Measurements from ENCODE around the gene SELENOM.

The SELENOM gene

GRCh38 chr22:31135706-31136105 lies 28.3 kb upstream of the SELENOM start:
- no peak for DNase-seq
- intact Hi-C loops (cut with DNase I), result no loop called here

GRCh38 chr22:31134688-31135087 lies 27.3 kb upstream of the SELENOM start:
- no peak for DNase-seq
- intact Hi-C loops (cut with DNase I), result no loop called here

DNA sequence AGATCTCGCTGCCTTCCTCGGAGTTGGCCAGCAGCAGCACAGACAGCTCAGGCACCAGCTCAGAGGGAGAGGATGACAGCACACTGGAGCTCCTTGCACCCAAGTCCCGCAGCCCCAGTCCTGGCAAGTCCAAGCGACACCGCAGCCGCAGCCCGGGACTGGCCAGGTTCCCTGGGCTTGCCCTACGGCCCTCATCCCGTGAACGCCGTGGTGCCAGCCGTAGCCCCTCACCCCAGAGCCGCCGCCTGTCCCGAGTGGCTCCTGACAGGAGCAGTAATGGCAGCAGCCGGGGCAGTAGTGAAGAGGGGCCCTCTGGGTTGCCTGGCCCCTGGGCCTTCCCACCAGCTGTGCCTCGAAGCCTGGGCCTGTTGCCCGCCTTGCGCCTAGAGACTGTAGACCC lies 26.5 kb upstream of the SELENOM start:
- no peak for DNase-seq
- intact Hi-C loops (cut with DNase I), result no loop called here

DNA sequence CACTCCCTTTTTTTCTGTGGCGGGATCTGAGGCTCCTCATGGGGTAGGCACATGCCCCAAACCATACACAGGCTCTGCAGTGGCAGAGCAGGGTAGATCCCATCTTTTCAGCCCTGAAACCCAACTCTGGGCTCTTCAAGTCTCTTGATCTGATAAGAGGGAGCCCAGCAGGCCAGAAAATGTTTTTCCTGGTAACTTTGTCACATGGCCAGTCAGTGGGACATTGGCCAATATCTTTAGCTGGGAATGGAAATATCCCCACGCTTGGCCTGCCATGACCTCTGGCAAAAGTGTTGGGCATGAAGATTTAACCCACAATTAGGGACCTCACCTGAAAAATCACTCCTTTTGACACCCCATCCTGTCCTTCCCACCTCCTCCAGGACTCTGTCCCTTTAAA lies 23.5 kb upstream of the SELENOM start:
- intact Hi-C loops (cut with DNase I), result no loop called here
- DNase-seq, result peak in 1 of 10 donors; percentile 16

- peak in 1 of 10 donors; percentile 57 for DNase-seq
- intact Hi-C loops (cut with DNase I), result no loop called here
Measured at GRCh38 chr22:31128156-31128555, 20.8 kb upstream of the SELENOM start.

DNA sequence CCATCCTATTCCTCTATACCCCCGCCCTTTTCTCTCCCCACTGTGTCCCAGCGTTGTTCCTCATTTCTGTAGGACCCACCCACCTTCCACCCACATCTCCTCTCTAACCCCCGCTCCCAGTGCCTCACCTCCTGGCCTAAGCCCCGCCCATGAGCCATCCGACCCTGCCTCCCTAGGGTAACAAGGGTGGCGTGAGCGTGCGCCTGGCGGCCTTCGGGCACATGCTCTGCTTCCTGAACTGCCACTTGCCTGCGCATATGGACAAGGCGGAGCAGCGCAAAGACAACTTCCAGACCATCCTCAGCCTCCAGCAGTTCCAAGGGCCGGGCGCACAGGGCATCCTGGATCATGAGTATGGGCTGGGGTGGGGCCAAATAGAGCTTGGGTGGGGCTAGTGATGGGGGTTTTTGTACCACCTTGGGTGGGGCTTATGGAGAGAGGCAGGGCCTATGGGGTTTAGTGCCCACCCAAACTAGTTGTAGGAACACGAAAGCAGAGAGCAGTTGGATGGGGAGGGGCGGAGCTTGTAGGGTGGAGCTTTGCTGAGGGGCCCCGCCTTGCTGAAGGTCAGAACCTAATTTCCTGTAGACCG lies 19.9 kb upstream of the SELENOM start:
- DNase-seq, result peak in 1 of 10 donors; percentile 73
- intact Hi-C loops (cut with DNase I), result no loop called here

- intact Hi-C loops (cut with DNase I), result no loop called here
- peak in 1 of 10 donors; percentile 76 for DNase-seq
Measured at GRCh38 chr22:31126869-31127175, 19.5 kb upstream of the SELENOM start.

GRCh38 chr22:31126128-31126868 lies 18.9 kb upstream of the SELENOM start:
- intact Hi-C loops (cut with DNase I), result no loop called here

GRCh38 chr22:31125521-31126117 lies 18.3 kb upstream of the SELENOM start:
- DNase-seq, result peak in 2 of 10 donors; percentile 73 to 79
- intact Hi-C loops (cut with DNase I), result no loop called here

More at GRCh38 chr22:31126128-31126868, 18.9 kb upstream of the SELENOM start:
- DNase-seq, result peak in 1 of 10 donors; percentile 58

DNA sequence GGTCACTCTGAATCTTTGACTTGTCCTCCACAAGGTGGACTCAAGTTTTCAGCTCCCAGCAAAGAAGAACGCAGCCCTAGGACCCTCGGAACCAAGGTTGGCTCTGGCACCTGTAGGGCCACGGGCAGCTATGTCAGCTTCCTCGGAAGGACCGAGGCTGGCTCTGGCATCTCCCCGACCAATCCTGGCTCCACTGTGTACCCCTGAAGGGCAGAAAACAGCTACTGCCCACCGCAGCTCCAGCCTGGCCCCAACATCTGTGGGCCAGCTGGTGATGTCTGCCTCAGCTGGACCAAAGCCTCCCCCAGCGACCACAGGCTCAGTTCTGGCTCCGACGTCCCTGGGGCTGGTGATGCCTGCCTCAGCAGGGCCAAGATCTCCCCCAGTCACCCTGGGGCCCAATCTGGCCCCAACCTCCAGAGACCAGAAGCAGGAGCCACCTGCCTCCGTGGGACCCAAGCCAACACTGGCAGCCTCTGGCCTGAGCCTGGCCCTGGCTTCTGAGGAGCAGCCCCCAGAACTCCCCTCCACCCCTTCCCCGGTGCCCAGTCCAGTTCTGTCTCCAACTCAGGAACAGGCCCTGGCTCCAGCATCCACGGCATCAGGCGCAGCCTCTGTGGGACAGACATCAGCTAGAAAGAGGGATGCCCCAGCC lies 17.6 kb upstream of the SELENOM start:
- intact Hi-C loops (cut with DNase I), result no loop called here
- peak in 2 of 10 donors; percentile 66 to 84 for DNase-seq

- peak in 3 of 10 donors; percentile 60 to 72 (median 61) for DNase-seq
- intact Hi-C loops (cut with DNase I), result no loop called here
Measured at GRCh38 chr22:31124290-31124689, 16.9 kb upstream of the SELENOM start.

DNA sequence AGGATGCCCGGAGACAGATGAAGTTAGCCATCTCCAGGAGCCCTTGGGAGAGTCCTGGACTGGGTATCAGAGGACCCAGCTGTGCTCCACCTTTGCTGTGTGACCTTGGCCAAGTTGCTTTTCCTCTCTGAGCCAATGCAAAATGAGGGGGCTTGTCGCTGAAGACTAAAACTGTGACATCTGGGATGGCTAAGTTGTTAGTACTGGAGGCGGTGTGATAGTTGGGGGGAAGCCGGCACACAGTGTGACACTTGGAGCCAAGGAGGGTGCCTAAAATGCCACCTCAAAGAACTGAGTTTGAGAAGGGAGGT lies 15.9 kb upstream of the SELENOM start:
- peak in 1 of 10 donors; percentile 55 for DNase-seq
- intact Hi-C loops (cut with DNase I), result no loop called here

DNA sequence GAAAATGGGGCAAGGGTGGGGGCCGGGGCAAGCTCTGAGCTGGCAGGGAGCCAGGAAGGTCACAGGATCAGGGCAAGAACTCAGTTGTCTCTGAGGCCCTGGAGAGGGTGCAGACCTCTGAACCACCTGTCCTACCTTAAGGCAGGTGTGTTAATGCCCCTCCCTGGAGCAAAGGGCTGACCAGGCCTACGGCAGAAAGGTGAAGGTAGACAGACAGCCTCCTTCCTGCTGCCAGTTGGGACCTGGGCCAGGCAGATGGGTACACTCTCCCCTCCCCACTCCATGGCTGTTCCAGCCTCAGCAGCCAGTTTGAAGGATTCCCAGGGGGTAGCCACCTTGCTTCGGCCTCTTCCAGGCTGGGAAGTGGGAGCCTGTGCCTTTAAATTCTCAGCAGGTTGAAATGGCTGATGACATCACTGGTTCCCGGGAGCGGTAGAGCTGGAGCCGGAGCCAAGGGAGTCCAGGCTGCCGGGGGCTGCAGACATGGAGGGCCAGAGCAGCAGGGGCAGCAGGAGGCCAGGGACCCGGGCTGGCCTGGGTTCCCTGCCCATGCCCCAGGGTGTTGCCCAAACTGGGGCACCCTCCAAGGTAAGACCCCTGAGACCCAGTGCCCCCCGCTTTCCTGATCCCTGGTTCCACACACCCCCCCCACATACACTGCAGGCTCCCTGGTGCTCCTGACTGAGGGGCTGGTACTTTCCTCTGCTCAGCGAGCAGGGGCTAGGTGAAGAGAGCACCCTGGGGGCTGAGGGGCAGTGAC lies 15.3 kb upstream of the SELENOM start, which contains the start of gene INPP5J:
TSS of gene INPP5J (plus strand) at position 435 of the 760 bp plus-strand sequence. CDS start at position 484, 49 bp downstream.
- intact Hi-C loops (cut with DNase I), result no loop called here
- DNase-seq, result peak in 8 of 10 donors; percentile 48 to 95 (median 66)

GRCh38 chr22:31122196-31122531 lies 14.8 kb upstream of the SELENOM start:
- intact Hi-C loops (cut with DNase I), result no loop called here
- DNase-seq, result peak in 1 of 10 donors; percentile 55

DNA sequence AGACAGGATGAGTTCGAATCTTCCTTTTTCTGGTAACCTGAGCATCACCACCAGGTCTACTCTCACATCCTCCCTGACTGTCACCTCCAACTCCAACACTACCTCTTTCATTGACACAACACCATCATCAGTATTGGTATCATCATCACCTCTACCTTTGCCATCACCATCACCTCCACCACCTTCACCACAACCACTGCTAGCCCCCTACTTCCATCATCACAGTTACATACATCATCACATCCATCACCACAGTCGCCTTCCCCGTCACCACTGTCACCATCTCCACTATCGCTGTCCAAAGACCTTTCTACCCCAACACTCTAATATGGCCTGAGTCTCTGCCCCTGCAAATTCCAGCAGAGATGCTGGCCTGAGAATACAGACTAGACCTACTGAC lies 14.0 kb upstream of the SELENOM start:
- peak in 1 of 10 donors; percentile 8 for DNase-seq
- intact Hi-C loops (cut with DNase I), result no loop called here

- DNase-seq, result peak in 2 of 10 donors; percentile 39 to 41
- intact Hi-C loops (cut with DNase I), result no loop called here
Measured at GRCh38 chr22:31120642-31121041, 13.3 kb upstream of the SELENOM start.

GRCh38 chr22:31120230-31120629 lies 12.9 kb upstream of the SELENOM start:
- peak in 3 of 10 donors; percentile 15 to 55 (median 52) for DNase-seq
- intact Hi-C loops (cut with DNase I), result no loop called here

DNA sequence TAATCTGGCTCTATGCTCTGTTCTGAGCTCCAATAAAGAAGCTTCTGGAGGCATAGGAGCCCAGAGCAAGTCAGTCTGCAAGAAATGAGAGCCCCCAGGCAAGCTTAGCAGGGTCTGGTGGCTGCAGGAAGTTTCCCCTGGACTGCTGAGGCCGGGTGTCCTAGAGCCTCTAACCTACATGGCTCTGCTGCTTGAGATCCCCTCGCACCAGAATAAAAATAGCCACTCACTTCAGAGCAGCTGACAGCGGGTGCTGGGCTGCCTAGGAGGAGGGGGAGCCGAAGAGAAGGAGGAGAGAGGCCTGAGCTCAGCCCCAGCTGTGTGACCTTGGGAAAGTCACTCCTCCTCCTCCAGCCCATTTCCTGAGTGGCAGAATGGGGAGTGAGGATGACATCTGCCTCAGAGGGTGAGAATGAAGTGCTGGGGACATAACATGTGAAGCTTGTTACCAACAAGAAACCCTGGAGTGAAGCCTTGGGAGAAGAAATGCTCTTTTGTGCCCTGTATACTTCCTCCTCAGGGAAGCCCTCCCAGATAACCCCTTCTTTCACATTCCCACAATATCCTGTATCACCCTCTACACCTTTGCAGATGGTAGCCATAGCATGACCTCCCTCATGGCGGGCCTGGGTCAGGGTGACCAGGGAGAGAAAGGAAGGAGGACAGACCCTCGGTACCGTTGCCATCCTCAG lies 11.8 kb upstream of the SELENOM start:
- peak in 3 of 10 donors; percentile 31 to 55 (median 53) for DNase-seq
- intact Hi-C loops (cut with DNase I), result no loop called here

GRCh38 chr22:31118046-31118820 lies 10.9 kb upstream of the SELENOM start:
- intact Hi-C loops (cut with DNase I), result no loop called here

More at GRCh38 chr22:31118046-31118820, 10.9 kb upstream of the SELENOM start:
- peak in 1 of 10 donors; percentile 54 for DNase-seq

Data from posterior cingulate gyrus (tissue), 11 donors.